SK-N-SH (cell line): ENCODE results near the gene RAB4A. TPM values are rescaled to one million over a fixed set of nuclear protein-coding genes. Genes with fewer than 3 reads are reported as not detected.

Experiments used
- CTCF ChIA-PET: fragments of 300-600, 350-600 bp; formaldehyde crosslinking; extraction: SDS; loops from one replicate; lab custom pipeline; 2021; lab: Yijun Ruan, JAX
- POLR2A ChIA-PET: fragments of 350-600 bp; sonication (Branson Sonifier 250); formaldehyde crosslinking; extraction: SDS; loops from one replicate; lab custom pipeline; 2020; ENCODE audit warnings: antibody characterized with exemption, inconsistent platforms; lab: Yijun Ruan, JAX
- DNase-seq: peaks from one replicate; pipeline ENCODE4 v3.0.0; 2012
- H2AFZ ChIP-seq: fragments of 200-600 bp; sonication (generic); 2 replicates; pipeline ENCODE4 v1.8.1; 2016; ENCODE audit warnings: antibody characterized with exemption, mild to moderate bottlenecking, low read depth
- H3F3A ChIP-seq: fragments of 200-600 bp; sonication (generic); replicated peaks from 2 replicates; pipeline ENCODE3; 2016; ENCODE audit warnings: antibody characterized with exemption, mild to moderate bottlenecking; ENCODE audit not compliant: insufficient read depth
- H3K27ac ChIP-seq, 2 experiments: fragments of 200-500 bp in 1 of 2; fragments of 200-600 bp in 1 of 2; sonication (Bioruptor generic) in 1 of 2; sonication (generic), shearing (Covaris generic) in 1 of 2; 2 replicates each; pipeline versions ENCODE4 v1.5.1 to v1.6.1; 2014 to 2016; ENCODE audit warnings: low read depth in 2 of 2, inconsistent platforms in 1 of 2, low read length in 1 of 2, mild to moderate bottlenecking in 1 of 2, mixed read lengths in 1 of 2
- H3K27me3 ChIP-seq: fragments of 200-600 bp; sonication (generic), shearing (Covaris generic); 2 replicates; pipeline ENCODE4 v1.6.1; 2016; ENCODE audit warnings: mixed run types; ENCODE audit not compliant: insufficient read depth
- H3K36me3 ChIP-seq, 2 experiments: fragments of 200-500 bp in 1 of 2; fragments of 200-600 bp in 1 of 2; sonication (Bioruptor generic) in 1 of 2; sonication (generic) in 1 of 2; replicated peaks in 1 of 2; 2 replicates each; pipeline versions ENCODE3 to v1.5.1; 2014 to 2016; ENCODE audit warnings: low read length in 1 of 2, mild to moderate bottlenecking in 1 of 2; ENCODE audit not compliant: insufficient read depth in 2 of 2, control insufficient read depth in 1 of 2
- H3K4me1 ChIP-seq, 2 experiments: fragments of 200-500 bp in 1 of 2; fragments of 200-600 bp in 1 of 2; sonication (Bioruptor generic) in 1 of 2; sonication (generic), shearing (Covaris generic) in 1 of 2; 2 replicates each; pipeline versions ENCODE4 v1.5.1 to v1.6.1; 2014 to 2016; ENCODE audit warnings: low read depth in 1 of 2, low read length in 1 of 2, mixed run types in 1 of 2; ENCODE audit not compliant: insufficient read depth in 2 of 2, control insufficient read depth in 1 of 2
- H3K4me2 ChIP-seq: fragments of 200-600 bp; sonication (generic), shearing (Covaris generic); 2 replicates; pipeline ENCODE4 v1.6.1; 2017; ENCODE audit warnings: mixed run types
- H3K4me3 ChIP-seq, 2 experiments: fragments of 200-500 bp in 1 of 2; fragments of 200-600 bp in 1 of 2; sonication (Bioruptor generic) in 1 of 2; sonication (generic), shearing (Covaris generic) in 1 of 2; 2 replicates each; pipeline versions ENCODE4 v1.5.1 to v1.8.1; 2014 to 2016; ENCODE audit warnings: low read depth in 2 of 2, inconsistent platforms in 1 of 2, low read length in 1 of 2, mild to moderate bottlenecking in 1 of 2, mixed read lengths in 1 of 2, moderate library complexity in 1 of 2
- H3K79me2 ChIP-seq: fragments of 200-600 bp; sonication (generic); 2 replicates; pipeline ENCODE4 v1.8.1; 2017; ENCODE audit warnings: mild to moderate bottlenecking; ENCODE audit not compliant: insufficient read depth
- H3K9ac ChIP-seq: fragments of 200-600 bp; sonication (generic); 2 replicates; pipeline ENCODE4 v1.6.1; 2017; ENCODE audit warnings: mixed run types
- H3K9me2 ChIP-seq: fragments of 200-600 bp; sonication (generic); 2 replicates; pipeline ENCODE4 v1.6.1; 2017; ENCODE audit warnings: mixed run types
- H3K9me3 ChIP-seq: fragments of 200-600 bp; sonication (generic); 2 replicates; pipeline ENCODE4 v1.6.1; 2017; ENCODE audit warnings: mixed run types, mild to moderate bottlenecking, moderate library complexity
- H4K20me1 ChIP-seq: fragments of 200-600 bp; sonication (generic); 2 replicates; pipeline ENCODE4 v1.6.1; 2017; ENCODE audit warnings: mild to moderate bottlenecking, mixed run types; ENCODE audit not compliant: insufficient read depth
- CHD2 ChIP-seq: fragments of 150-350 bp; IDR thresholded peaks from 2 replicates; pipeline ENCODE4 v1.6.1; 2018; ENCODE audit warnings: low read length; ENCODE audit not compliant: partially characterized antibody
- ELF1 ChIP-seq: IDR thresholded peaks from 2 replicates; pipeline ENCODE4 v1.4.0; 2012
- FOSL2 ChIP-seq: IDR thresholded peaks from 2 replicates; pipeline ENCODE4 v1.4.0; 2012; ENCODE audit warnings: low read depth, mild to moderate bottlenecking, moderate library complexity, borderline replicate concordance
- FOXM1 ChIP-seq: IDR thresholded peaks from 2 replicates; pipeline ENCODE4 v1.4.0; 2012; ENCODE audit warnings: low read depth, mild to moderate bottlenecking
- GABPA ChIP-seq: IDR thresholded peaks from 2 replicates; pipeline ENCODE4 v1.4.0; 2012; ENCODE audit warnings: low read depth, mild to moderate bottlenecking
- NFIC ChIP-seq: IDR thresholded peaks from 2 replicates; pipeline ENCODE4 v1.4.0; 2012; ENCODE audit warnings: borderline replicate concordance
- POLR2AphosphoS5 ChIP-seq: IDR thresholded peaks from 2 replicates; pipeline ENCODE4 v1.6.1; 2012; ENCODE audit warnings: low read depth, low read length
- RCOR1 ChIP-seq: fragments of 150-350 bp; IDR thresholded peaks from 2 replicates; pipeline ENCODE4 v1.6.1; 2017; ENCODE audit warnings: antibody characterized with exemption, low read length
- RFX5 ChIP-seq: IDR thresholded peaks from 2 replicates; pipeline ENCODE4 v1.6.1; 2012; ENCODE audit warnings: mild to moderate bottlenecking, improper control_type of control experiment, low read length
- SIN3A ChIP-seq: IDR thresholded peaks from 2 replicates; pipeline ENCODE4 v1.6.1; 2012; ENCODE audit warnings: low read depth, mild to moderate bottlenecking, low read length, moderate library complexity, borderline replicate concordance
- SMC3 ChIP-seq: IDR thresholded peaks from 2 replicates; pipeline ENCODE4 v1.6.1; 2012; ENCODE audit warnings: low read depth, low read length, improper control_type of control experiment
- TCF12 ChIP-seq: IDR thresholded peaks from 2 replicates; pipeline ENCODE4 v1.4.0; 2012
- TEAD4 ChIP-seq: IDR thresholded peaks from 2 replicates; pipeline ENCODE4 v1.4.0; 2012; ENCODE audit warnings: mild to moderate bottlenecking, borderline replicate concordance; ENCODE audit not compliant: insufficient read depth
- YY1 ChIP-seq: IDR thresholded peaks from 2 replicates; pipeline ENCODE4 v1.4.0; 2012; ENCODE audit warnings: low read depth, mild to moderate bottlenecking
- WGBS: methylation state at CpG from one replicate; pipeline ENCODE4 v1.1.6; 2017; ENCODE audit warnings: low lambda C conversion rate; 5-methylcytosine and 5-hydroxymethylcytosine counted together
- polyA plus RNA-seq, 3 experiments: library from polyadenylated mRNA; depleted of rRNA; stranded (reverse); fragments of >200 nt; gene quantifications; 2 replicates each; pipeline ENCODE4 v1.2.3, GENCODE V29; 2012
- TF ChIP-seq, protein P1 (sequence below): fragments of 150-350 bp; IDR thresholded peaks from 2 replicates; pipeline ENCODE4 v1.6.1; 2017; ENCODE audit warnings: antibody characterized with exemption, low read length, low read depth, borderline replicate concordance
- TF ChIP-seq, protein P2 (sequence below): IDR thresholded peaks from 2 replicates; pipeline ENCODE4 v1.6.1; 2012; ENCODE audit warnings: mild to moderate bottlenecking, low read depth, low read length, moderate library complexity
- TF ChIP-seq, protein P3 (sequence below): fragments of 200-600 bp; sonication (generic); IDR thresholded peaks from 2 replicates; pipeline ENCODE4 v1.6.1; 2017; ENCODE audit warnings: antibody characterized with exemption, mild to moderate bottlenecking, moderate library complexity
- TF ChIP-seq, protein P4 (sequence below): fragments of 150-350 bp; IDR thresholded peaks from 2 replicates; pipeline ENCODE4 v1.6.1; 2016; ENCODE audit warnings: mild to moderate bottlenecking, low read depth, low read length

Gene RAB4A
- polyA plus RNA-seq, 1 of the 3 experiments (the other 2 are of a cell fraction) = 28.1 TPM

DNA sequence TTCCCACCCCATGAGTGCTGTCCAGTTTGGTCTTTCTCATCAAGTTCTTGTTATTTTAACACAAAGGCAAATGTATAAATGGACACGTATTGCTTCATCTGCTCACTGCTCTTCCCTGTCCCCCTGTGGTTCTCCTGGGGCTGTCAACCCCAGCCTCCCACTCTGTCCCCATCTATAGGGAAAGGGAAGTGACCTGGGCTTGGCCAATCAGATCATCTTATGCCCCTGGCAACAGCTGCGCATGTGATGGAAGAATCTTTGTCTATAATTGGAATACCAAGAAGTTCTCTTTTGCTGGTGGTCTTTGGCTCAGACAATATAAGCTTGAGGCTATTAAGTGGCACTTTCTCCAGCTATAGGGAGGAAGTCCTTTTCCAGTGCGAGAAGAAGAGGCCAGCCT, 76.6 kb downstream of the RAB4A start (continued):
- TF ChIP-seq, protein P1, sequence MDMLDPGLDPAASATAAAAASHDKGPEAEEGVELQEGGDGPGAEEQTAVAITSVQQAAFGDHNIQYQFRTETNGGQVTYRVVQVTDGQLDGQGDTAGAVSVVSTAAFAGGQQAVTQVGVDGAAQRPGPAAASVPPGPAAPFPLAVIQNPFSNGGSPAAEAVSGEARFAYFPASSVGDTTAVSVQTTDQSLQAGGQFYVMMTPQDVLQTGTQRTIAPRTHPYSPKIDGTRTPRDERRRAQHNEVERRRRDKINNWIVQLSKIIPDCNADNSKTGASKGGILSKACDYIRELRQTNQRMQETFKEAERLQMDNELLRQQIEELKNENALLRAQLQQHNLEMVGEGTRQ = no peak
- TF ChIP-seq SMC3 = no peak

DNA sequence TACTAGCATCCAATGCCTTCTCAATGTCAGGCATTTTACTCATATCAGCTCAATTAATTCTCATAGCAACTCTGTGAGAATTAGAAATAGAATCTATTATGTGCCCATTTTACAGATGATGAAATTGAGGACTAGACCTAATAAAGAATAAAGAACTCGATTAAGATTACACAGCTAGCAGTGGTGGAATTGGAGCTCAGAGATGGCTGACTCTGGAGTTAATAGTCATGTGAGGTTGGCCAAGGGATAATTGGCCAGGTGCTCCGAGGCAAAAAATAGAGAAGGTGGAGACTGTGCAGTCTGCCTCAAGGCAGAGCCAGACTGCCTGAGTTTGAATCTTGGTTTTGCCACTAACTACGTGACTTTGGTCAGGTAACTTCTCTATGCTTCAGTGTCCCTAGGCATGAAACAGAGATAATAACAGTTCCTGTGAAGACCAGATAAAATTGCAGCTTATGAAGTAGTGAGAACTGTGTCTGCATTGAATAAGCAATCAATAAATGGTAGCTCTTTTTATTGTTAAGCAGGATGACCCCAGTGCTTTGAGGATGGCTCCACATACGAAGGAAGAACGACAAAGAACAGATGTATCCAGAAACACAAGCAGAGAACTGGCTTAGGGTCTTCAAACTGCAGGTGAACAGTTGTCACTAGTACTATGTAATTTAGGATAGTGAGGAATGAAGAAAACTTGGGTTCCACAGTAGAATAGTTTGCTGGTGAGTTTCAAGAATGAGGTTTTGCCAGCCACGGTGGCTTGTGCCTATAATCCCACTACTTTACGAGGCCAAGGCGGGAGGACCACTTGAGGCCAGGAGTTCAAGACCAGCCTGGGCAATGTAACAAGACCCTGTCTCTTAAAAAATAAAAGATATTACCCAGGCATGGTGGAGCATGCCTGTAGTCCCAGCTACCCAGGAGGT, 78.8 kb downstream of the RAB4A start:
- no peaks in the 10 kb centered on the region for H3F3A ChIP-seq
- POLR2A ChIA-PET = no interaction called here
- WGBS = 65% methylated on average over 8 of the region's 8 CpGs
- H2AFZ ChIP-seq = no peak overlapping the region
- no peaks in the 10 kb centered on the region for H3K9me2 ChIP-seq
- CTCF ChIA-PET = no interaction called here
- H3K27me3 ChIP-seq = peaks cover 9% of the 10 kb centered on the region; the same call in 1 of the 2 replicates
- no peak overlapping the region for H3K9ac ChIP-seq
- H3K4me2 ChIP-seq = no peak overlapping the region
- no peaks in the 10 kb centered on the region for H3K79me2 ChIP-seq
- H3K9me3 ChIP-seq = 0 out of 2 replicates have a peak, but pooled peaks cover under 1% of the 10 kb centered on the region
- H3K27ac ChIP-seq = no peak overlapping the region
- no peaks in the 10 kb centered on the region for H3K4me1 ChIP-seq
- TF ChIP-seq GABPA (no peak), SMC3 (no peak), RFX5 (no peak), RCOR1 (no peak), NFIC (no peak), ELF1 (no peak), FOSL2 (no peak), CHD2 (no peak), POLR2AphosphoS5 (no peak), YY1 (no peak), TEAD4 (no peak), SIN3A (no peak), FOXM1 (no peak), TCF12 (no peak)
- TF ChIP-seq, protein P2, sequence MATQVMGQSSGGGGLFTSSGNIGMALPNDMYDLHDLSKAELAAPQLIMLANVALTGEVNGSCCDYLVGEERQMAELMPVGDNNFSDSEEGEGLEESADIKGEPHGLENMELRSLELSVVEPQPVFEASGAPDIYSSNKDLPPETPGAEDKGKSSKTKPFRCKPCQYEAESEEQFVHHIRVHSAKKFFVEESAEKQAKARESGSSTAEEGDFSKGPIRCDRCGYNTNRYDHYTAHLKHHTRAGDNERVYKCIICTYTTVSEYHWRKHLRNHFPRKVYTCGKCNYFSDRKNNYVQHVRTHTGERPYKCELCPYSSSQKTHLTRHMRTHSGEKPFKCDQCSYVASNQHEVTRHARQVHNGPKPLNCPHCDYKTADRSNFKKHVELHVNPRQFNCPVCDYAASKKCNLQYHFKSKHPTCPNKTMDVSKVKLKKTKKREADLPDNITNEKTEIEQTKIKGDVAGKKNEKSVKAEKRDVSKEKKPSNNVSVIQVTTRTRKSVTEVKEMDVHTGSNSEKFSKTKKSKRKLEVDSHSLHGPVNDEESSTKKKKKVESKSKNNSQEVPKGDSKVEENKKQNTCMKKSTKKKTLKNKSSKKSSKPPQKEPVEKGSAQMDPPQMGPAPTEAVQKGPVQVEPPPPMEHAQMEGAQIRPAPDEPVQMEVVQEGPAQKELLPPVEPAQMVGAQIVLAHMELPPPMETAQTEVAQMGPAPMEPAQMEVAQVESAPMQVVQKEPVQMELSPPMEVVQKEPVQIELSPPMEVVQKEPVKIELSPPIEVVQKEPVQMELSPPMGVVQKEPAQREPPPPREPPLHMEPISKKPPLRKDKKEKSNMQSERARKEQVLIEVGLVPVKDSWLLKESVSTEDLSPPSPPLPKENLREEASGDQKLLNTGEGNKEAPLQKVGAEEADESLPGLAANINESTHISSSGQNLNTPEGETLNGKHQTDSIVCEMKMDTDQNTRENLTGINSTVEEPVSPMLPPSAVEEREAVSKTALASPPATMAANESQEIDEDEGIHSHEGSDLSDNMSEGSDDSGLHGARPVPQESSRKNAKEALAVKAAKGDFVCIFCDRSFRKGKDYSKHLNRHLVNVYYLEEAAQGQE = no peak
- TF ChIP-seq, protein P3, sequence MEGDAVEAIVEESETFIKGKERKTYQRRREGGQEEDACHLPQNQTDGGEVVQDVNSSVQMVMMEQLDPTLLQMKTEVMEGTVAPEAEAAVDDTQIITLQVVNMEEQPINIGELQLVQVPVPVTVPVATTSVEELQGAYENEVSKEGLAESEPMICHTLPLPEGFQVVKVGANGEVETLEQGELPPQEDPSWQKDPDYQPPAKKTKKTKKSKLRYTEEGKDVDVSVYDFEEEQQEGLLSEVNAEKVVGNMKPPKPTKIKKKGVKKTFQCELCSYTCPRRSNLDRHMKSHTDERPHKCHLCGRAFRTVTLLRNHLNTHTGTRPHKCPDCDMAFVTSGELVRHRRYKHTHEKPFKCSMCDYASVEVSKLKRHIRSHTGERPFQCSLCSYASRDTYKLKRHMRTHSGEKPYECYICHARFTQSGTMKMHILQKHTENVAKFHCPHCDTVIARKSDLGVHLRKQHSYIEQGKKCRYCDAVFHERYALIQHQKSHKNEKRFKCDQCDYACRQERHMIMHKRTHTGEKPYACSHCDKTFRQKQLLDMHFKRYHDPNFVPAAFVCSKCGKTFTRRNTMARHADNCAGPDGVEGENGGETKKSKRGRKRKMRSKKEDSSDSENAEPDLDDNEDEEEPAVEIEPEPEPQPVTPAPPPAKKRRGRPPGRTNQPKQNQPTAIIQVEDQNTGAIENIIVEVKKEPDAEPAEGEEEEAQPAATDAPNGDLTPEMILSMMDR = no peak
- TF ChIP-seq, protein P4, sequence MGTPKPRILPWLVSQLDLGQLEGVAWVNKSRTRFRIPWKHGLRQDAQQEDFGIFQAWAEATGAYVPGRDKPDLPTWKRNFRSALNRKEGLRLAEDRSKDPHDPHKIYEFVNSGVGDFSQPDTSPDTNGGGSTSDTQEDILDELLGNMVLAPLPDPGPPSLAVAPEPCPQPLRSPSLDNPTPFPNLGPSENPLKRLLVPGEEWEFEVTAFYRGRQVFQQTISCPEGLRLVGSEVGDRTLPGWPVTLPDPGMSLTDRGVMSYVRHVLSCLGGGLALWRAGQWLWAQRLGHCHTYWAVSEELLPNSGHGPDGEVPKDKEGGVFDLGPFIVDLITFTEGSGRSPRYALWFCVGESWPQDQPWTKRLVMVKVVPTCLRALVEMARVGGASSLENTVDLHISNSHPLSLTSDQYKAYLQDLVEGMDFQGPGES = no peak
- TF ChIP-seq, all 33 proteins: peak for 0
- Histone ChIP-seq H3K4me3 (no peak overlapping the region), H3K36me3 (no peaks in the 10 kb centered on the region), H4K20me1 (no peaks in the 10 kb centered on the region)
- DNase-seq = no peak
